Heart right ventricle (tissue), 16 donors: Measurements from ENCODE around the gene PPP1R14C. TPM values are rescaled to one million over a fixed set of nuclear protein-coding genes. Genes with fewer than 3 reads are reported as not detected.
A peak's percentile ranks its signal among the peaks of the same experiment; 100 is the strongest.

Experiments
- ATAC-seq, 8 donors: fragments of 200-7000 bp; cut with Tn5 transposase; one replicate each; pipeline ENCODE4 v1.9.1; 2020; ENCODE audit warnings: mild to moderate bottlenecking in 8 of 8, moderate library complexity in 8 of 8, moderate number of reproducible peaks in 1 of 8
- DNase-seq, 2 donors: peaks; one replicate each; pipeline ENCODE4 v3.0.0-alpha.2; 2020
- H3K27ac ChIP-seq, 10 donors: fragments of 200-600 bp; sonication (generic) in 2 of 10; one replicate each; pipeline versions ENCODE4 v1.5.0 to v1.8.0; 2020 to 2022; ENCODE audit warnings: mild to moderate bottlenecking in 3 of 10
- H3K27me3 ChIP-seq, 7 donors: fragments of 200-600 bp; one replicate each; pipeline ENCODE4 v1.8.0; 2021 to 2022; ENCODE audit warnings: mild to moderate bottlenecking in 2 of 7
- H3K36me3 ChIP-seq, 9 donors: fragments of 200-600 bp; sonication (generic) in 1 of 9; one replicate each; pipeline versions ENCODE4 v1.5.0 to v1.8.0; 2020 to 2022; ENCODE audit warnings: mild to moderate bottlenecking in 2 of 9
- H3K4me1 ChIP-seq, 9 donors: fragments of 200-600 bp; sonication (generic) in 1 of 9; one replicate each; pipeline versions ENCODE4 v1.5.0 to v1.8.0; 2020 to 2022; ENCODE audit warnings: mild to moderate bottlenecking in 4 of 9
- H3K4me3 ChIP-seq, 10 donors: fragments of 200-600 bp; sonication (generic) in 2 of 10; one replicate each; pipeline versions ENCODE4 v1.5.0 to v1.8.0; 2020 to 2022; ENCODE audit warnings: mild to moderate bottlenecking in 7 of 10, moderate library complexity in 2 of 10
- H3K9me3 ChIP-seq, 11 donors: fragments of 200-600 bp in 10 of 11; sonication (generic) in 2 of 11; one replicate each; pipeline versions ENCODE4 v1.5.0 to v1.8.0; 2013 to 2022; ENCODE audit warnings: mild to moderate bottlenecking in 2 of 11, control low read depth in 1 of 11, moderate library complexity in 1 of 11
- WGBS, 2 donors: extraction: QIAGEN DNeasy Blood & Tissue Kit; methylation state at CpG; one replicate each; pipeline ENCODE4 v1.1.7; 2013; ENCODE audit warnings: inconsistent platforms in 1 of 2; 5-methylcytosine and 5-hydroxymethylcytosine counted together
- intact Hi-C, 10 donors: fragments of 100-400 bp; cut with DNase I; formaldehyde crosslinking; loops; one replicate each; pipeline versions ENCODE4 v1.11.1 to v1.14.2; 2022
- polyA plus RNA-seq, 2 donors: library from polyadenylated mRNA; stranded (reverse); fragments of 200-250 nt; gene quantifications; one replicate each; pipeline ENCODE4 v1.2.3, GENCODE V29; 2013
- total RNA-seq, 10 donors: library from RNA; stranded (reverse); fragmentation: NEBNext Ultra II Directional in 3 of 10; extraction: Animal tissue kit (Norgen Biotek cat#: 25700) in 3 of 10; gene quantifications; one replicate each; pipeline versions ENCODE4 v1.2.1 to v1.2.4, GENCODE V29; 2021 to 2023
- TF ChIP-seq, protein P1 (sequence below), 9 donors: fragments of 200-600 bp; sonication (generic) in 2 of 9; IDR thresholded peaks; one replicate each; pipeline versions ENCODE4 v1.5.0 to v1.8.0; 2021 to 2022; ENCODE audit warnings: antibody characterized with exemption in 9 of 9, mild to moderate bottlenecking in 5 of 9, moderate library complexity in 1 of 9
- donor health status: Arrhythmogenic right ventricular cardiomyopathy.
- donor health status: ischemic (EF 13 %, LVEDD 7.1; RV severe dilation, severe dysfunction).
- donor health status: healthy with polysubstance abuse.
- donor health status: DM: no; HTN: yes; CAD: no.
- donor health status: DM: no; HTN: no; CAD: no.
- donor health status: ischemic (EF 25% LVEDD 6.9; RV normal size, moderate dysfunction).
- donor health status: ischemic (EF 25% LVEDD 5.7; RV mildly dilated, moderate dysfunction).
- donor health status: healthy.
- donor health status: DM: yes; HTN: yes; CAD: no.
- donor health status: Ischemic cardiomyopathy.
- donor health status: ischemic (EF 35%, LVEDD 5.7; RV mildly dilated, moderate dysfunction).
- donor health status: nonischemic (EF 11% LVEDD 7.7; RV severe dilation, severe dysfunction).
- donor health status: DM: yes; HTN: yes; CAD: no.
- donor health status: PGD.
- donor health status: ischemic (EF 29% LVEDD 5.4; RV normal size, mild dysfunction).
- donor health status: nonischemic (EF 23%, LVEDD 6.1; RV moderate dilation, normal function).

PPP1R14C gene
- total and polyA plus RNA-seq, 12 donors = 22.6 to 145 (median 92.1) TPM

DNA sequence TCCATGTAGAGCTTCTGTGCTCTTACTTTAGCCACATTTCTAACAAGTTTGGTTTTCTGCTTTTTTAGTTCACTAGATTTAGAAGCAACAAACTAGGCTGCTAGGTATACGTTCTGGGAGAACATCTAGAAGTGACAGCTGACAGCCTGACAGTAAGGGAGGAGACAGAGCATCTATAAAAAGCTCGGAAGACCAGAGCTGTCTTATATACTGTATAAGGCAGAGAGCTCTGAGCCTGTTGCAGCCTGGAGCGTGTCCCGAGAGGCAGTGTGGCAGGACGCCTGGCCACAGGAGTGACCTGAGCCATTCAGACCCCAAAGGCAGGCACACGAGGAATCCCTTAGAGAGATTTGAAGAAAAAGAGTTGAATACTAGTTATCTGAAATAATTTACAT, 24.6 kb downstream of the PPP1R14C start:
- Histone ChIP-seq H3K27me3 (no peaks in the 10 kb centered on the region), H3K4me1 (peaks cover 0 to 22% (median 0%) of the 10 kb centered on the region in 9 donors), H3K36me3 (no peaks in the 10 kb centered on the region), H3K9me3 (no peaks in the 10 kb centered on the region), H3K4me3 (no peak overlapping the region), H3K27ac (peak overlapping the region; percentile 22 to 77 (median 59))
- DNase-seq (peak; percentile 30 to 38), ATAC-seq (peak; percentile 74 to 95 (median 89))
- TF ChIP-seq, protein P1, sequence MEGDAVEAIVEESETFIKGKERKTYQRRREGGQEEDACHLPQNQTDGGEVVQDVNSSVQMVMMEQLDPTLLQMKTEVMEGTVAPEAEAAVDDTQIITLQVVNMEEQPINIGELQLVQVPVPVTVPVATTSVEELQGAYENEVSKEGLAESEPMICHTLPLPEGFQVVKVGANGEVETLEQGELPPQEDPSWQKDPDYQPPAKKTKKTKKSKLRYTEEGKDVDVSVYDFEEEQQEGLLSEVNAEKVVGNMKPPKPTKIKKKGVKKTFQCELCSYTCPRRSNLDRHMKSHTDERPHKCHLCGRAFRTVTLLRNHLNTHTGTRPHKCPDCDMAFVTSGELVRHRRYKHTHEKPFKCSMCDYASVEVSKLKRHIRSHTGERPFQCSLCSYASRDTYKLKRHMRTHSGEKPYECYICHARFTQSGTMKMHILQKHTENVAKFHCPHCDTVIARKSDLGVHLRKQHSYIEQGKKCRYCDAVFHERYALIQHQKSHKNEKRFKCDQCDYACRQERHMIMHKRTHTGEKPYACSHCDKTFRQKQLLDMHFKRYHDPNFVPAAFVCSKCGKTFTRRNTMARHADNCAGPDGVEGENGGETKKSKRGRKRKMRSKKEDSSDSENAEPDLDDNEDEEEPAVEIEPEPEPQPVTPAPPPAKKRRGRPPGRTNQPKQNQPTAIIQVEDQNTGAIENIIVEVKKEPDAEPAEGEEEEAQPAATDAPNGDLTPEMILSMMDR (IDR thresholded peaks at IDR 0.05) = no peak
- intact Hi-C loops = no loop called here
- WGBS, 2 donors = 35 to 45% methylated on average over 6 of the region's 6 CpGs

DNA sequence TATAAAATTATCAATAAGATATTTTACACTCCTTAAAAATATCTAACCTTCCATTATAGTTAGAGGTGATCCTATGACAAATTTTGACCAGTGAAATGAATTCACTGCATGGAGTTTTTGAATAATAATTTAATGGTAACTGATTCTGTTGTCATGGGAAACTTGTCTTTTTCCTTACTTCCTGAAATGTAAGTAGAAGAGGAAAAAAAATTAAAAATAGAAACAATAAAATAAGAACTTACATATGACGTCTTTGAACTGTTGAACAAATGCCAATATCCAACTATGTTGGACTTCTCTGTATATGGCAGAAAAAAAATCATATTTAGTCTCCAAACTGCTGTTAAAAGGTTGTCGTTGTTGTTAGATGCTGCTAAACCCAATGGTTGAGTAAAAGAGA, 26.3 kb downstream of the PPP1R14C start:
- TF ChIP-seq, protein P1 (IDR thresholded peaks at IDR 0.05) = no peak
- WGBS, 2 donors = 43 to 45% methylated on average over 2 of the region's 2 CpGs
- ATAC-seq = no peak

DNA sequence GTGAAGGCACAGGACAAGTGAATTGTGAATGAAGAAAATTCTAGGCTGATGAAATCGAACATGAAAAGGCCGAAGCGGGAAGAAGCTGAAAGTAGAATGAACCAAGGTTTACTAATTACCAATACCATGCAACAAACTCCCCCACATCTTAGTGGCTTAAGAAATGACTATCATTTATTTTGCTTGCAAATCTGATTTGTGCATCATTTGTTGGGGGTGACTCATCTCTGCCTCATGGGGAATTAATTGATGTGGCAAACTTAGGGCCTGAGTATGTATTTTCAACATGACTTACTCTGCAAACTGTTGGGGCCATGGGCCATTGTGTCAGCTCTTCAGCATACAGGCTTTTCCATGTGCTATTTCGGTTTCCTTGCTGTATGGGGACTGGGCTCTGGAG, 26.8 kb downstream of the PPP1R14C start:
- Histone ChIP-seq H3K4me1 (peaks cover 0 to 32% (median 5%) of the 10 kb centered on the region in 9 donors), H3K9me3 (no peaks in the 10 kb centered on the region), H3K27me3 (no peaks in the 10 kb centered on the region), H3K27ac (peak overlapping the region in 1 of 10 donors; percentile 13), H3K36me3 (no peaks in the 10 kb centered on the region), H3K4me3 (no peak overlapping the region)
- WGBS, 2 donors = 78 to 89% methylated on average over 4 of the region's 4 CpGs
- TF ChIP-seq, protein P1 (IDR thresholded peaks at IDR 0.05) = no peak
- DNase-seq (no peak), ATAC-seq (no peak)
- intact Hi-C loops = no loop called here

More for the DNA sequence above, 26.3 kb downstream of the PPP1R14C start:
- intact Hi-C loops = no loop called here
- Histone ChIP-seq H3K4me3 (no peak overlapping the region), H3K36me3 (no peaks in the 10 kb centered on the region), H3K9me3 (no peaks in the 10 kb centered on the region), H3K27ac (no peak overlapping the region), H3K27me3 (no peaks in the 10 kb centered on the region), H3K4me1 (peaks cover 0 to 32% (median 5%) of the 10 kb centered on the region in 9 donors)
- DNase-seq = no peak

DNA sequence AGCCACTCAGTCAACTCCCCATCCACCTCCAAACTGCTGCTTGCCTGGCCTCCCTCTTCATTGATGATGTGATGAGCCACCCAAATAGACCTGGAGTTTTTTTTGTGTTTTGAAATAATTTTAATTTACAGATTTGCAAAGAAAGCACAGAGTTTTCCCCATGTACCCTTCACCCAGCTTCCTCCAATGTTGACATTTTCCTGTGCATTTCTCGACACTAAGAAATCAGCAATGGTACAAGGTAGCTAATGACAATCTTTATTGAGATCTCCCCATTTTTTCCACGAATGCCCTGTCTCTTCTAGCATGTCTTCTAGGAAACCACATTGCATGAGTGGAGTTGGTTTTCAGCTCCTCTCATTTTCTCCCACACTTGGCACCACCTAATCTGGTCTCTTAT, 30.1 kb downstream of the PPP1R14C start:
- no peaks in the 10 kb centered on the region for H3K27me3 ChIP-seq
- no peak for ATAC-seq
- no peaks in the 10 kb centered on the region for H3K36me3 ChIP-seq
- H3K4me3 ChIP-seq = no peak overlapping the region
- 71 to 81% methylated on average over 2 of the region's 2 CpGs for WGBS, 2 donors
- intact Hi-C loops = no loop called here
- H3K4me1 ChIP-seq = peaks cover 2 to 43% (median 8%) of the 10 kb centered on the region in 9 donors
- peak overlapping the region in 2 of 10 donors; percentile 13 to 51 for H3K27ac ChIP-seq
- TF ChIP-seq, protein P1 (IDR thresholded peaks at IDR 0.05) = no peak
- no peak for DNase-seq
- H3K9me3 ChIP-seq = no peaks in the 10 kb centered on the region
